HG03565 (cell line): Measurements from ENCODE around the gene USP20.
"Not testable (repeated sequence)": the region's sequence is repeated elsewhere in the genome, so short reads cannot be mapped to it uniquely, and the experiment has no call there.

ENCODE experiments used
- ATAC-seq: cut with Tn5 transposase; IDR thresholded peaks from one replicate; pipeline ENCODE4 v1.9.1; 2021; ENCODE audit warnings: mild to moderate bottlenecking, moderate library complexity; ENCODE audit not compliant: unreplicated experiment

USP20 gene

GRCh38 chr9:129835128-129835859 lies at the start of gene USP20, which contains the start of gene C9orf78:
Gene USP20 (plus strand): TSS chr9:129835458. CDS start chr9:129852556, 17,098 bp downstream.
Gene C9orf78 (minus strand): TSS chr9:129835275. CDS start chr9:129835221, 54 bp downstream.
- peak; percentile 84 for ATAC-seq

- no peak for ATAC-seq
These were observed 49.4 kb upstream of the USP20 start for GRCh38 chr9:129785866-129786265.

- ATAC-seq: no peak
These were observed 48.8 kb upstream of the USP20 start for GRCh38 chr9:129786481-129786880.

- no peak for ATAC-seq
These were observed 40.7 kb upstream of the USP20 start for GRCh38 chr9:129794549-129794948.

- ATAC-seq: not testable (repeated sequence)
These were observed 39.2 kb upstream of the USP20 start for GRCh38 chr9:129796029-129796428.

- no peak for ATAC-seq
These were observed 36.3 kb upstream of the USP20 start for GRCh38 chr9:129798973-129799372.

GRCh38 chr9:129801504-129801903 lies 33.8 kb upstream of the USP20 start:
- ATAC-seq: no peak

GRCh38 chr9:129802833-129803675 lies 32.2 kb upstream of the USP20 start, which contains the start of gene TOR1B:
Gene TOR1B (plus strand): TSS chr9:129803184. CDS start chr9:129803213, 29 bp downstream.
- ATAC-seq: peak; percentile 91

- no peak for ATAC-seq
These were observed 31.6 kb upstream of the USP20 start for GRCh38 chr9:129803676-129804060.

GRCh38 chr9:129806061-129806460 lies 29.2 kb upstream of the USP20 start:
- ATAC-seq: no peak

GRCh38 chr9:129809346-129809745 lies 25.9 kb upstream of the USP20 start:
- no peak for ATAC-seq

GRCh38 chr9:129810116-129810515 lies 25.1 kb upstream of the USP20 start:
- no peak for ATAC-seq

GRCh38 chr9:129810788-129811187 lies 24.5 kb upstream of the USP20 start:
- no peak for ATAC-seq

GRCh38 chr9:129811967-129812363 lies 23.3 kb upstream of the USP20 start:
- no peak for ATAC-seq

- no peak for ATAC-seq
These were observed 22.9 kb upstream of the USP20 start for GRCh38 chr9:129812385-129812784.

GRCh38 chr9:129813661-129814060 lies 21.6 kb upstream of the USP20 start:
- ATAC-seq: no peak

GRCh38 chr9:129814432-129815223 lies 20.6 kb upstream of the USP20 start:
- ATAC-seq: no peak

GRCh38 chr9:129815278-129815677 lies 20.0 kb upstream of the USP20 start:
- no peak for ATAC-seq

- ATAC-seq: no peak
These were observed 18.5 kb upstream of the USP20 start for GRCh38 chr9:129816501-129817435.
